ENCODE data around the gene TOR2A. TPM values are rescaled to one million over a fixed set of nuclear protein-coding genes. Genes with fewer than 3 reads are reported as not detected.

Gene TOR2A
- total and polyA plus RNA-seq, 2 of the 8 experiments (the other 6 are each of a cell fraction or from before 2014, with no cell fraction given), result 18.7 to 24.9 TPM

GRCh38 chr9:127746959-127747569, 12.0 kb upstream of the TOR2A start:
- Histone ChIP-seq H2BK12ac (ENCODE audit: low read depth, low read length) (no peak overlapping the region), H3K4me1 (replicated peaks in 1 of 4; ENCODE audit: control insufficient read depth in 3 of 4, insufficient read depth in 4 of 4, low read length in 3 of 4) (no peaks in the 10 kb centered on the region; a peak in 2 of 7 replicates), H2AFZ (ENCODE audit: low read length) (no peak overlapping the region), H3K23ac (ENCODE audit: insufficient read length) (no peak overlapping the region), H3K4ac (replicated peaks; ENCODE audit: insufficient read length, low read depth, low read length) (no peak overlapping the region), H3K27ac (ENCODE audit: low read depth, low read length) (no peak overlapping the region), H3K14ac (ENCODE audit: insufficient read length) (no peak overlapping the region), H3K9me3 (ENCODE audit: insufficient read depth in 2 of 2, low read depth in 1 of 2, low read length in 1 of 2) (no peaks in the 10 kb centered on the region), H3K36me3 (ENCODE audit: control insufficient read depth in 2 of 4, insufficient read depth in 4 of 4, low read length in 3 of 4) (no peaks in the 10 kb centered on the region; a peak in 2 of 8 replicates), H2BK5ac (ENCODE audit: low read depth, low read length) (no peak overlapping the region), H3K23me2 (ENCODE audit: low read depth, low read length) (peaks cover 4% of the 10 kb centered on the region; the same call in 1 of the 2 replicates), H3K56ac (replicated peaks; ENCODE audit: insufficient read length, low read depth, low read length) (no peak overlapping the region), H3K79me2 (ENCODE audit: control insufficient read depth in 1 of 2, insufficient read depth in 2 of 2, low read length in 2 of 2) (no peaks in the 10 kb centered on the region), H3K9ac (replicated peaks in 1 of 4; ENCODE audit: extremely low read depth in 1 of 4, low read depth in 3 of 4, low read length in 3 of 4) (no peak overlapping the region), H2AK5ac (ENCODE audit: low read depth, low read length) (no peak overlapping the region), H2BK20ac (ENCODE audit: low read length) (no peak overlapping the region), H4K20me1 (replicated peaks in 1 of 2; ENCODE audit: control insufficient read depth in 1 of 2, insufficient read depth in 2 of 2, low read length in 2 of 2) (peaks cover 3 to 9% of the 10 kb centered on the region in 2 experiments), H3K18ac (ENCODE audit: extremely low read depth, low read length) (no peak overlapping the region), H3K4me3 (ENCODE audit: extremely low read depth in 1 of 4, insufficient read depth in 2 of 4, low read depth in 3 of 4, low read length in 4 of 4) (no peak overlapping the region), H2BK15ac (ENCODE audit: low read length) (no peak overlapping the region), H3K27me3 (replicated peaks in 1 of 4; ENCODE audit: control insufficient read depth in 3 of 4, extremely low read depth in 1 of 4, insufficient read depth in 3 of 4, low read length in 3 of 4) (peaks cover 0 to under 1% (median under 1%) of the 10 kb centered on the region in 4 experiments; a peak in 1 of 7 replicates), H3K4me2 (ENCODE audit: insufficient read depth in 1 of 2, low read depth in 2 of 2, low read length in 2 of 2) (no peak overlapping the region), H4K5ac (ENCODE audit: insufficient read length, low read depth, low read length) (no peak overlapping the region), H4K8ac (ENCODE audit: extremely low read depth, insufficient read depth, low read length) (no peak overlapping the region), H4K91ac (replicated peaks; ENCODE audit: insufficient read length, low read length) (no peak overlapping the region), H2BK120ac (replicated peaks; ENCODE audit: low read depth, low read length) (no peak overlapping the region), H3K79me1 (ENCODE audit: low read depth, low read length) (no peaks in the 10 kb centered on the region)
- DNase-seq (ENCODE audit: low read depth in 1 of 2, low spot score in 2 of 2), result no peak
- CTCF ChIA-PET (ENCODE audit: partially characterized antibody), result interaction anchor here (0.6 to 3.3 kb wide), 6 partner anchors 16 to 81 kb away, joined by 3 to 8 read pairs (median 4); no protein-coding TSS in a partner anchor
- TF ChIP-seq CTCF (IDR thresholded peaks at IDR 0.05; ENCODE audit: control extremely low read depth in 1 of 3, insufficient read depth in 1 of 3, low read depth in 1 of 3, low read length in 3 of 3), result peak in 2 of 3 experiments; percentile 17 to 24; a peak in 3 of 4 replicates
- TF ChIP-seq TEAD4 (IDR thresholded peaks at IDR 0.05; ENCODE audit: low read depth, low read length), result no peak
- POLR2A ChIA-PET (ENCODE audit: partially characterized antibody), result interaction anchor here (1.0 to 1.3 kb wide), 3 partner anchors 37 to 46 kb away, joined by 3 to 4 read pairs (median 4); partner anchors contain the start of gene CDK9
- 82% methylated on average over 15 of the region's 15 CpGs; no CpG with 5 or more reads in 1 of the 2 experiments for WGBS, 2 experiments (ENCODE audit: extremely low coverage in 1 of 2, insufficient coverage in 1 of 2, insufficient read length in 1 of 2, insufficient replicate concordance in 2 of 2, low coverage in 1 of 2, low lambda C conversion rate in 2 of 2, missing lambda C conversion rate in 1 of 2)
- FAIRE-seq, result no peak
